ENCODE data around the gene NTM. TPM values are rescaled to one million over a fixed set of nuclear protein-coding genes. Genes with fewer than 3 reads are reported as not detected.

Gene NTM
- total RNA-seq, 1 experiment from 2014 or later, result not detected

DNA sequence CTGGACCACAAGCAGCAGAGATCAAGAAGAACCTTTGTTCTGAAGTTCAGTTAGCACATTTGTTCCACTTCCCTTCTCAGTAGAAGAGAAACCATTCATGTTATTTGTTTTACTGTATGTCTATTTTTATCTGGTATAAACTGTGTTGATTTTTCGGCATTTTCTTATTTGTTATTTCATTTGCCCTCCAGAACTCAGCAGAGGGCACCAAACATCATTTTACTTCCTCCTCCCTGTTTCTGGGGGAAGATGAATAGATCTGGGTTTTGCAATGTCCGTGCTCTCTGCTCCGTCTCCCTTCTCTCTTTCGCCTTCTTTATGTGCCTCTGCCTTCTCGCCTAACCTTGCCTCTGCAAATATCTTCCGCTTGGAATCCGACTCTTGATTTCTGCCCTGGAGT is 366.9 kb downstream of the NTM start:
- no peak for ATAC-seq
- no TSS peak for BruUV-seq (replicated peaks)
- Histone ChIP-seq H3K9me3 (ENCODE audit: control insufficient read depth in 1 of 2, insufficient read depth in 1 of 2, low read depth in 1 of 2, low read length in 2 of 2) (no peaks in the 10 kb centered on the region; a peak in 2 of 4 replicates), H3K36me3 (ENCODE audit: control insufficient read depth in 1 of 2, insufficient read depth in 2 of 2, low read length in 2 of 2) (no peaks in the 10 kb centered on the region), H3K4me2 (ENCODE audit: low read length) (no peak overlapping the region), H4K20me1 (ENCODE audit: insufficient read depth) (no peaks in the 10 kb centered on the region), H3K9me2 (ENCODE audit: insufficient read depth) (no peaks in the 10 kb centered on the region), H3K4me1 (ENCODE audit: control insufficient read depth in 1 of 2, insufficient read depth in 2 of 2, low read length in 2 of 2) (no peaks in the 10 kb centered on the region), H3K27me3 (ENCODE audit: insufficient read depth, low read length) (no peaks in the 10 kb centered on the region), H3K4me3 (replicated peaks in 1 of 2; ENCODE audit: low read depth in 1 of 2, low read length in 2 of 2) (no peak overlapping the region), H3K79me2 (ENCODE audit: insufficient read depth, low read length) (no peaks in the 10 kb centered on the region), H2AFZ (ENCODE audit: low read depth, low read length, poor library complexity, severe bottlenecking) (no peak overlapping the region), H3K9ac (ENCODE audit: low read length) (no peak overlapping the region), H3K27ac (ENCODE audit: low read depth, low read length) (no peak overlapping the region)
- RAD21 ChIA-PET (ENCODE audit: low non-redundant PET in 1 of 2, low total read pairs in 2 of 2, uncharacterized antibody in 2 of 2, unreplicated experiment in 2 of 2), result no interaction called here
- CTCF ChIA-PET, result no interaction called here
- TF ChIP-seq SP1 (IDR thresholded peaks at IDR 0.05; ENCODE audit: low read depth), result no peak
- no peak for TF ChIP-seq JUND (IDR thresholded peaks at IDR 0.05)
- no peak for TF ChIP-seq EGR1 (IDR thresholded peaks at IDR 0.05; ENCODE audit: low read depth)
- TF ChIP-seq CEBPB (IDR thresholded peaks at IDR 0.05; ENCODE audit: low read depth), result no peak
- TF ChIP-seq EZH2 (IDR thresholded peaks at IDR 0.05), result no peak
- no peak for TF ChIP-seq RAD21 (IDR thresholded peaks at IDR 0.05; ENCODE audit: low read depth)
- TF ChIP-seq SIN3A (IDR thresholded peaks at IDR 0.05; ENCODE audit: low read depth), result no peak
- no peak for TF ChIP-seq TCF7L2 (IDR thresholded peaks at IDR 0.05; ENCODE audit: borderline replicate concordance, extremely low read depth, insufficient read depth, insufficient read length)
- TF ChIP-seq YY1 (IDR thresholded peaks at IDR 0.05; ENCODE audit: extremely low read depth, insufficient replicate concordance, low read depth, low read length), result no peak
- TF ChIP-seq, protein P1, sequence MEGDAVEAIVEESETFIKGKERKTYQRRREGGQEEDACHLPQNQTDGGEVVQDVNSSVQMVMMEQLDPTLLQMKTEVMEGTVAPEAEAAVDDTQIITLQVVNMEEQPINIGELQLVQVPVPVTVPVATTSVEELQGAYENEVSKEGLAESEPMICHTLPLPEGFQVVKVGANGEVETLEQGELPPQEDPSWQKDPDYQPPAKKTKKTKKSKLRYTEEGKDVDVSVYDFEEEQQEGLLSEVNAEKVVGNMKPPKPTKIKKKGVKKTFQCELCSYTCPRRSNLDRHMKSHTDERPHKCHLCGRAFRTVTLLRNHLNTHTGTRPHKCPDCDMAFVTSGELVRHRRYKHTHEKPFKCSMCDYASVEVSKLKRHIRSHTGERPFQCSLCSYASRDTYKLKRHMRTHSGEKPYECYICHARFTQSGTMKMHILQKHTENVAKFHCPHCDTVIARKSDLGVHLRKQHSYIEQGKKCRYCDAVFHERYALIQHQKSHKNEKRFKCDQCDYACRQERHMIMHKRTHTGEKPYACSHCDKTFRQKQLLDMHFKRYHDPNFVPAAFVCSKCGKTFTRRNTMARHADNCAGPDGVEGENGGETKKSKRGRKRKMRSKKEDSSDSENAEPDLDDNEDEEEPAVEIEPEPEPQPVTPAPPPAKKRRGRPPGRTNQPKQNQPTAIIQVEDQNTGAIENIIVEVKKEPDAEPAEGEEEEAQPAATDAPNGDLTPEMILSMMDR (IDR thresholded peaks at IDR 0.05 in 2 of 3, conservative IDR thresholded peaks at IDR 0.05 in 1 of 3; ENCODE audit: borderline replicate concordance in 1 of 3, insufficient read depth in 1 of 3, low read depth in 2 of 3, low read length in 2 of 3), result no peak
- TF ChIP-seq, protein P2, sequence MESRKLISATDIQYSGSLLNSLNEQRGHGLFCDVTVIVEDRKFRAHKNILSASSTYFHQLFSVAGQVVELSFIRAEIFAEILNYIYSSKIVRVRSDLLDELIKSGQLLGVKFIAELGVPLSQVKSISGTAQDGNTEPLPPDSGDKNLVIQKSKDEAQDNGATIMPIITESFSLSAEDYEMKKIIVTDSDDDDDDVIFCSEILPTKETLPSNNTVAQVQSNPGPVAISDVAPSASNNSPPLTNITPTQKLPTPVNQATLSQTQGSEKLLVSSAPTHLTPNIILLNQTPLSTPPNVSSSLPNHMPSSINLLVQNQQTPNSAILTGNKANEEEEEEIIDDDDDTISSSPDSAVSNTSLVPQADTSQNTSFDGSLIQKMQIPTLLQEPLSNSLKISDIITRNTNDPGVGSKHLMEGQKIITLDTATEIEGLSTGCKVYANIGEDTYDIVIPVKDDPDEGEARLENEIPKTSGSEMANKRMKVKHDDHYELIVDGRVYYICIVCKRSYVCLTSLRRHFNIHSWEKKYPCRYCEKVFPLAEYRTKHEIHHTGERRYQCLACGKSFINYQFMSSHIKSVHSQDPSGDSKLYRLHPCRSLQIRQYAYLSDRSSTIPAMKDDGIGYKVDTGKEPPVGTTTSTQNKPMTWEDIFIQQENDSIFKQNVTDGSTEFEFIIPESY (IDR thresholded peaks at IDR 0.05; ENCODE audit: extremely low read depth, insufficient replicate concordance, low read length), result no peak
- no peak for TF ChIP-seq POLR2AphosphoS5 (IDR thresholded peaks at IDR 0.05; ENCODE audit: low read depth, low read length)
- TF ChIP-seq, protein P3, sequence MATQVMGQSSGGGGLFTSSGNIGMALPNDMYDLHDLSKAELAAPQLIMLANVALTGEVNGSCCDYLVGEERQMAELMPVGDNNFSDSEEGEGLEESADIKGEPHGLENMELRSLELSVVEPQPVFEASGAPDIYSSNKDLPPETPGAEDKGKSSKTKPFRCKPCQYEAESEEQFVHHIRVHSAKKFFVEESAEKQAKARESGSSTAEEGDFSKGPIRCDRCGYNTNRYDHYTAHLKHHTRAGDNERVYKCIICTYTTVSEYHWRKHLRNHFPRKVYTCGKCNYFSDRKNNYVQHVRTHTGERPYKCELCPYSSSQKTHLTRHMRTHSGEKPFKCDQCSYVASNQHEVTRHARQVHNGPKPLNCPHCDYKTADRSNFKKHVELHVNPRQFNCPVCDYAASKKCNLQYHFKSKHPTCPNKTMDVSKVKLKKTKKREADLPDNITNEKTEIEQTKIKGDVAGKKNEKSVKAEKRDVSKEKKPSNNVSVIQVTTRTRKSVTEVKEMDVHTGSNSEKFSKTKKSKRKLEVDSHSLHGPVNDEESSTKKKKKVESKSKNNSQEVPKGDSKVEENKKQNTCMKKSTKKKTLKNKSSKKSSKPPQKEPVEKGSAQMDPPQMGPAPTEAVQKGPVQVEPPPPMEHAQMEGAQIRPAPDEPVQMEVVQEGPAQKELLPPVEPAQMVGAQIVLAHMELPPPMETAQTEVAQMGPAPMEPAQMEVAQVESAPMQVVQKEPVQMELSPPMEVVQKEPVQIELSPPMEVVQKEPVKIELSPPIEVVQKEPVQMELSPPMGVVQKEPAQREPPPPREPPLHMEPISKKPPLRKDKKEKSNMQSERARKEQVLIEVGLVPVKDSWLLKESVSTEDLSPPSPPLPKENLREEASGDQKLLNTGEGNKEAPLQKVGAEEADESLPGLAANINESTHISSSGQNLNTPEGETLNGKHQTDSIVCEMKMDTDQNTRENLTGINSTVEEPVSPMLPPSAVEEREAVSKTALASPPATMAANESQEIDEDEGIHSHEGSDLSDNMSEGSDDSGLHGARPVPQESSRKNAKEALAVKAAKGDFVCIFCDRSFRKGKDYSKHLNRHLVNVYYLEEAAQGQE (IDR thresholded peaks at IDR 0.05; ENCODE audit: low read depth), result no peak
- TF ChIP-seq POLR2A (IDR thresholded peaks at IDR 0.05; ENCODE audit: borderline replicate concordance, extremely low read depth, insufficient read depth, insufficient read length), result no peak
- no peak for TF ChIP-seq ELF1 (IDR thresholded peaks at IDR 0.05; ENCODE audit: borderline replicate concordance, low read depth)
- no peak for TF ChIP-seq ZFX (IDR thresholded peaks at IDR 0.05)
- TF ChIP-seq, protein P4, sequence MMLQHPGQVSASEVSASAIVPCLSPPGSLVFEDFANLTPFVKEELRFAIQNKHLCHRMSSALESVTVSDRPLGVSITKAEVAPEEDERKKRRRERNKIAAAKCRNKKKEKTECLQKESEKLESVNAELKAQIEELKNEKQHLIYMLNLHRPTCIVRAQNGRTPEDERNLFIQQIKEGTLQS (IDR thresholded peaks at IDR 0.05), result no peak
- no peak for TF ChIP-seq ZNF274 (IDR thresholded peaks at IDR 0.05; ENCODE audit: low read depth, low read length)
- intact Hi-C loops (cut with micrococcal nuclease), result no loop called here
- DNase-seq (ENCODE audit: low read depth, low spot score), result no peak
- POLR2A ChIA-PET, result no interaction called here

Data from HCT116 (cell line).